ENCODE results near the gene UQCC2.

Gene UQCC2

GRCh38 chr6:33725222-33725621 lies 13.7 kb upstream of the UQCC2 start:
- no peak for DNase-seq

- no peak for DNase-seq
Observed at GRCh38 chr6:33724102-33725023, 12.9 kb upstream of the UQCC2 start.

- no peak for DNase-seq
Observed at GRCh38 chr6:33723371-33724085, 12.0 kb upstream of the UQCC2 start.

- DNase-seq, result no peak
Observed at GRCh38 chr6:33722103-33722623, 10.7 kb upstream of the UQCC2 start.

DNA sequence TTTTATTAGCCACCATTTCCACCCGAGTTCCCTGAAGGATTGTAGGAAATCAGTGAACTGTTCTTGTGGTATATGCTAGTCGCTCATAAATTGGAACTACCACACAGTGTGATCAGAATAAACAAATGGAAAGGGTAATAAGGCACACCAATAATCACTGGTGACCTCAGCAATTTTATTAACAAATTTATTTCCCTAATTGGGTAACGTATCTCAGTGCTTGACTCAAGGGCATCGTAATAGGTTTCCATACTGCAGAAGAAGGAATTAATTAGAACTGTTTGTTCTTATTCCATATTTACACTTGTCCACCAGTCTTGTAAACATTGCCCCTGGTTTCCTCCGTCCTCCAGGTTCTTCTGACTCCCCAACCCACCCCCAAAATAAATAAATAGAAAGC lies 10.0 kb upstream of the UQCC2 start:
- no peak for DNase-seq

DNA sequence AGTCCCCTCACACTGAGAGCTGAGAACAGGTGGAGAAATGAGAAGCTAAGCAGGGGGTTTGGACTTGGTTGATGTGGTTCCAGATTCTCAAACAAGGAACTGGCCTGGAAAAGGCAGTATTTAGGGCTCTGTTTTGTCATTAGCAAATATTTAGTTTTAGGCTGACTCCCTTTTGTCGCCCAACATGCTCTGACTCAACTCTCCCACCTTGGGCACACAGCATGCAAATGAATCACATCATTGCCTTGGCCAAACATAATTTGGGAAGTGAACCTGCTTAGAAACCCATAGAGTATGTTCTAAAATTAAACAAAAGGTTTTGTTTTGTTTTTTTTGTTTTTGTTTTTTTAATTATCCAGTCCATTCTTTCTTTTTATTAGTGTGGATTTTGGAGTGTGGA lies 9.5 kb upstream of the UQCC2 start:
- no peak for DNase-seq

- DNase-seq, result no peak
Observed at GRCh38 chr6:33719326-33719987, 8.0 kb upstream of the UQCC2 start.

- DNase-seq, result no peak
Observed at GRCh38 chr6:33718713-33719112, 7.2 kb upstream of the UQCC2 start.

- no peak for DNase-seq
Observed at GRCh38 chr6:33717934-33718455, 6.5 kb upstream of the UQCC2 start.

- DNase-seq, result no peak
Observed at GRCh38 chr6:33716890-33717632, 5.6 kb upstream of the UQCC2 start.

DNA sequence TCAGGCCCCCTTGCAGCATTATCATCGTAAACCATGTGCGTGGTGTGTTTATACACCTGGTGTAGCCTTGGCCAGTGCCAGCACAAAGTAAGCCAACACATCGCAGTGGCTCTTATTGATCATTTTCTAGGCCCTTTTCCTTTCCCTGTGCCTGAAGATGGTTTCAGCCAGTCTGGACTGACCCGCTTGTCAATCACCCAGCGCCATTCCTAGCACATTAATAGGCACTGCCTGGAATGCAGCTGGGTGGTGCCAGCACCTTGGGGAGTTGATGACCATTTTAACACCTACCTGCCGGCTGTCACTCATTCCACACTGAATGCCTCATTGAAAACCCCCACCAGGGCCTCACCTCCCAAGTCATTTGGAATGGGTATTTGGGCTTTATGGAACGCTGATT lies 4.9 kb upstream of the UQCC2 start:
- no peak for DNase-seq

- DNase-seq, result no peak
Observed at GRCh38 chr6:33714385-33715040, 3.0 kb upstream of the UQCC2 start.

DNA sequence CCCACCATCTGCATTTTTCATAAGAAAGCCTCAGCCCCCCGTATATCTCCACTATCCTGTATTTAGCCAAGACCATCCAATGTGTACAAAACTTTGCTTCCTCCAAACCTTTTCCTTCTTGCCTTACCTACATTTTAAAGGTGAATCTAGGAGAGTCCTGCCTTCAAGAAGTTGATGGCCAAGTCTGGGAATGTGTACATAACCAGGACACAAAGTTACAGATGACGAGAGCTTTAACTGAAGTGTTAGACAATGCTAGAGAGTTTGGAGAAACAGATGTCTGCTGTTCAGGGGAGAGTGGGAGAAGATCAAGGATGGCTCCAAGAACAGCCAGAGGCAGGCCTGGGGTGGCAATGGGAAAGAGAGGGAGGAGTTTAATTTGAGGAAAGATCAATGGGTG lies 2.3 kb upstream of the UQCC2 start:
- no peak for DNase-seq

DNA sequence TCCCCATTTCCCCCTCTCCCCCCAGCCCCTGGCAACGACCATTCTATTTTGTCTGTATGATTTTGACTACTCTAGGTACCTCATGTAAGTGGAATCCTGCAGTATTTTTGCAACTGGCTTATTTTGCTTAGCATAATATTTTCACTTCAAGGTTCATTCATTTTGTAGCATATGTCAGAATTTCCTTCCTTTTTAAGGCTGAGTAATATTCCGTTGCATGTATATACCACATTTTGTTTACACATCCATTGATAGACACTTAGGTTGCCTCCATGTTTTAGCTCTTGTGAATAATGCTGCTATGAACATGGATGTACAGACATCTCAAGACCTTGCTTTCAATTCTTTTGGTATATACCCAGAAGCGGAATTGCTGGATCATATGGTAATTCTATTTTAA lies 1.4 kb upstream of the UQCC2 start:
- DNase-seq, result no peak

DNA sequence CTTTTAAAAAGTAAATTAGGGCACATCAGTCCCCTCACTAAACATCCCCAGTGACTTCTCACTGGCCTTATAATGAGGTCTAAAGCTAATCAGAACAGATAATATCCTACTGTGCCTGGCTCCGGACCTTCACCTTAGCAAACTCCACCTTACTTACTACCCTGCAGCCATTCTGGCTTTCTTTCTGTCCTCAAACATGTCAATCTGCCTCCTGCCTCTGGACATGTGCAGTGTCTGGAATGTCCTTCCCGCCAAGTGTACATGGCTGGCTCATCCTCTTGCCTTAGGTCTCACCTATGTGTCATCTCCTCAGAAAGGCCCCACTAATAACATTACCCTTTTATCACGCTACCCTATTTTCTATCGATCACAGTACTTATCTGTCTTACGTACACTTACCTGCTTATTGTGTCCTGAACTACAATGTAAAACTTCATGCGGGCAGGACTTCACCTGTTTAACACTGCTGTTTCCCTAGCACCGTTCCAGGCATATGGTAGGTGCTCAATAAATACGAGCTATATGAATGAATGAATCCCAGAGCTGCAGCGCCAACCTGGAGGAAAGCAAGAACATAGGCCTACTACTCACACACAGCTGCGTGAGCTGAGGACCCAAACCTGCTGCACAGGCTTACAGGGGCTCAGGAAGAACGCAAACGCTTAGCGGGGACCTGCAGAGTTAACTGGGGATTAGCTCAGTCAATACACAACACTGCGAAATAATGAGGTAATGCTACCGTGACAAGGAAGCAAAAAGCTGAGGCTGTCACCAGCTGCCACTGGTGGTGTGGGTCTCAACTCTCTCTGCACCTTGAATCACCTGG lies 991 bp downstream of the UQCC2 start:
- no peak for DNase-seq

GRCh38 chr6:33709605-33710295 lies 1.8 kb downstream of the UQCC2 start:
- DNase-seq, result no peak

DNA sequence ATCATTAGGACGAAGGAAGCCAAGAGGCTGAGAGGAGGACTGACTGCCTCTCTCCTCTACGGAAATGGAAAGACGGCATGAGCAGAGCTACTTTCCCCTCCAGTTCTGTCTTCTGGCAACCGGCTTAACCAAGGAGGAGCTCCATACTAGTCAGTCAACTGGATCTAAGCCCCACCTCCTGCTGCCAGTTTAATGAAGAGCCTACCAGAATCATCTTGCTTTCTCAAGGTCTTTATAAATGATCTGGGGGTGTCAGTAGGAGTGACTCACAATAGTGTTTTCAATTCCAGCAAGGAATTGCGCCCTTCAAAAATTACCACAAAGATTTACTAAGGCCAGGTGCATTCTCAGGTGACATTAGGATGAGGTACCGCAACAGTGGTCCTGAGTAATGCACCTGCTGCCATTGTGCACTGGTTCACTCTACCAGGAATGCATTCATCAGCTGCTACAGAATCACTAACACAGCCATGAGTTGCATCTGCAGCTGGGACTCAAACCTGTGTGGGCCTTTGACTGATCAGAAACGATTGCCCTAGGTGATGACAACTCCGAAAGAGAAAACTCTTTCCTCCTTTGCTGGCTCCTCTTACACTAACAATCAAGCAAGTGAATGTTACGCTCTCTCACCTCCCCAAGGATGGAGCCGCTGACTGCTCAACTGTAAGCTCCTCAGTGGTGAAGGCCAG lies 2.8 kb downstream of the UQCC2 start:
- DNase-seq, result no peak

- no peak for DNase-seq
Observed at GRCh38 chr6:33707771-33708170, 3.7 kb downstream of the UQCC2 start.

GRCh38 chr6:33705955-33706725 lies 5.4 kb downstream of the UQCC2 start:
- no peak for DNase-seq

Data from hippocampal formation (tissue), 2 donors.